Psoas muscle (tissue), 8 donors: ENCODE measurements around the gene DOCK8. TPM values are rescaled to one million over a fixed set of nuclear protein-coding genes. Genes with fewer than 3 reads are reported as not detected.
A peak's percentile ranks its signal among the peaks of the same experiment; 100 is the strongest.
"Not testable (repeated sequence)": the region's sequence is repeated elsewhere in the genome, so short reads cannot be mapped to it uniquely, and the experiment has no call there.

ENCODE experiments used
- ATAC-seq, 4 donors: fragments of 200-7000 bp; cut with Tn5 transposase; one replicate each; pipeline ENCODE4 v1.9.1; 2020; ENCODE audit warnings: moderate library complexity in 3 of 4, mild to moderate bottlenecking in 2 of 4
- DNase-seq, 2 donors: peaks; one replicate each; pipeline ENCODE4 v3.0.0-alpha.2; 2020
- H3K27ac ChIP-seq: fragments of 200-600 bp; one replicate; pipeline ENCODE4 v1.8.0; 2022
- H3K27me3 ChIP-seq, 3 donors: fragments of 200-600 bp in 1 of 3; one replicate each; pipeline versions ENCODE4 v1.6.1 to v1.8.0; 2013 to 2022; ENCODE audit warnings: low read length in 2 of 3, mild to moderate bottlenecking in 2 of 3, moderate library complexity in 1 of 3; ENCODE audit not compliant: insufficient read depth in 3 of 3
- H3K36me3 ChIP-seq, 2 donors: fragments of 200-600 bp in 1 of 2; one replicate each; pipeline versions ENCODE4 v1.6.1 to v1.8.0; 2013 to 2022; ENCODE audit warnings: low read depth in 1 of 2, mild to moderate bottlenecking in 1 of 2, moderate library complexity in 1 of 2; ENCODE audit not compliant: insufficient read depth in 1 of 2
- H3K4me1 ChIP-seq: fragments of 200-600 bp; one replicate; pipeline ENCODE4 v1.8.0; 2022
- H3K4me3 ChIP-seq: fragments of 200-600 bp; one replicate; pipeline ENCODE4 v1.8.0; 2022; ENCODE audit warnings: mild to moderate bottlenecking
- H3K9me3 ChIP-seq: fragments of 200-600 bp; one replicate; pipeline ENCODE4 v1.8.0; 2022
- WGBS, 3 donors: extraction: QIAGEN DNeasy Blood & Tissue Kit; methylation state at CpG; one replicate each; pipeline versions ENCODE4 v1.1.6 to v1.1.7; 2013; 5-methylcytosine and 5-hydroxymethylcytosine counted together
- intact Hi-C, 2 donors: fragments of 100-400 bp; cut with DNase I; formaldehyde crosslinking; loops; one replicate each; pipeline versions ENCODE4 v1.11.0 to v1.14.2; 2022
- polyA plus RNA-seq, 3 donors: library from polyadenylated mRNA; stranded (reverse); fragments of 200-250 nt; gene quantifications; one replicate each; pipeline ENCODE4 v1.2.3, GENCODE V29; 2013
- total RNA-seq, 4 donors: library from RNA; stranded (reverse); fragmentation: NEBNext Ultra II Directional in 2 of 4; extraction: Animal tissue kit (Norgen Biotek cat#: 25700) in 2 of 4; gene quantifications; one replicate each; pipeline versions ENCODE4 v1.2.1 to v1.2.4, GENCODE V29; 2021 to 2023
- TF ChIP-seq, protein P1 (sequence below): fragments of 200-600 bp; IDR thresholded peaks from one replicate; pipeline ENCODE4 v1.8.0; 2022; ENCODE audit warnings: antibody characterized with exemption
- donor health status: healthy with polysubstance abuse.
- donor health status: DM: no; HTN: no; CAD: no; lungs with moderate emphysema.
- donor health status: Bipolar disorder and iron deficiency.
- donor health status: healthy.
- donor health status: DM: yes; HTN: yes; CAD: no.
- donor health status: DM: no; HTN: no; CAD: no.
- donor health status: DM: no; HTN: no; CAD: no.
- donor health status: DM: yes; HTN: yes; CAD: no.

The DOCK8 gene
- total and polyA plus RNA-seq, 7 donors, result 0.32 to 2.8 (median 2.0) TPM

DNA sequence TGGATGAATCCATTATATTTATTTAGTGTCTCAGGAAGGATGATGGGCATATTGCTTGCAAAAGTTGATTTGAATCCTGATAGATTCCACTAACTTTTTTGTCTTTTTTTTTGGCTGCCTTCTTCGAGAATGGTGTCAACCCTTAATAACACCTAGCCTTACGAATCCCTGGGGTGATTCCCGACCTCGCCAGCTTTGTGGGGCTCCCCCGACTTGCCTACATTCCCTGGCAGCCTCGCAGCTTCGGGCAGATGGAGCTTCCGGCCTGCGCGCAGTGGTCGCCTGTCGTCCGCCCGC, 366 bp upstream of the DOCK8 start:
- ATAC-seq, result no peak
- DNase-seq, result no peak
- TF ChIP-seq, protein P1, sequence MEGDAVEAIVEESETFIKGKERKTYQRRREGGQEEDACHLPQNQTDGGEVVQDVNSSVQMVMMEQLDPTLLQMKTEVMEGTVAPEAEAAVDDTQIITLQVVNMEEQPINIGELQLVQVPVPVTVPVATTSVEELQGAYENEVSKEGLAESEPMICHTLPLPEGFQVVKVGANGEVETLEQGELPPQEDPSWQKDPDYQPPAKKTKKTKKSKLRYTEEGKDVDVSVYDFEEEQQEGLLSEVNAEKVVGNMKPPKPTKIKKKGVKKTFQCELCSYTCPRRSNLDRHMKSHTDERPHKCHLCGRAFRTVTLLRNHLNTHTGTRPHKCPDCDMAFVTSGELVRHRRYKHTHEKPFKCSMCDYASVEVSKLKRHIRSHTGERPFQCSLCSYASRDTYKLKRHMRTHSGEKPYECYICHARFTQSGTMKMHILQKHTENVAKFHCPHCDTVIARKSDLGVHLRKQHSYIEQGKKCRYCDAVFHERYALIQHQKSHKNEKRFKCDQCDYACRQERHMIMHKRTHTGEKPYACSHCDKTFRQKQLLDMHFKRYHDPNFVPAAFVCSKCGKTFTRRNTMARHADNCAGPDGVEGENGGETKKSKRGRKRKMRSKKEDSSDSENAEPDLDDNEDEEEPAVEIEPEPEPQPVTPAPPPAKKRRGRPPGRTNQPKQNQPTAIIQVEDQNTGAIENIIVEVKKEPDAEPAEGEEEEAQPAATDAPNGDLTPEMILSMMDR, result no peak
- Histone ChIP-seq H3K4me1 (no peaks in the 10 kb centered on the region), H3K4me3 (peak overlapping the region; percentile 72), H3K27ac (peak overlapping the region; percentile 50), H3K9me3 (no peaks in the 10 kb centered on the region), H3K27me3 (peaks cover 0 to 29% (median 0%) of the 10 kb centered on the region in 3 donors), H3K36me3 (no peaks in the 10 kb centered on the region)
- intact Hi-C loops, result no loop called here
- 3 to 6% (median 3%) methylated on average over 14 of the region's 14 CpGs for WGBS, 3 donors

DNA sequence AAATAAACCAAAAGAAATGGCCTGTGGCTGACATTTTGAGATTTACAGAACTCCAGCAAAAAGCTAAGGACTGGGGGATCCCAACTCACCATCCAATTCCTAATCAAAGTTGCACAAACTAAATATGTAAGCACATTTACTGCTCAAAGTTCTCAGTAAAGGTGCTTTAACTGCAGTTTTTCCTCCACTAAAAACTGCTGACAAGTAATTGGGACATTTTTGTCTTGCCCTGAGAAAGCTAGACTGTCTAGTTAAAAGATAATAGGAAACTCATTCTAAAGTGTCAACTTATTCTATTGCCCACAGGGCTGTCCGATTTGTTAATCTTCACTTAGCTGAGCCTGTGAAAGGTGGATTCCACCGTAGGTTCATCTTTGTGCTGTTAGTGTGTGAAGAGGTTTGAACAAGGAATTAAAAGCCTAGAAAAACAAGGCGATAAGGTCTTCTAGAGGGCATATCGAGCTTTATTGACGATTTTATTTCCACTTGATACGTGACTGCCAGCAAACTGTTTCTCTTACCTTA, 1.0 kb downstream of the DOCK8 start:
- Histone ChIP-seq H3K27me3 (peaks cover 0 to 29% (median 0%) of the 10 kb centered on the region in 3 donors), H3K27ac (peak overlapping the region; percentile 50), H3K4me1 (no peaks in the 10 kb centered on the region), H3K4me3 (peak overlapping the region; percentile 72), H3K9me3 (no peaks in the 10 kb centered on the region), H3K36me3 (no peaks in the 10 kb centered on the region)
- TF ChIP-seq, protein P1, result no peak
- 57 to 66% (median 58%) methylated on average over 6 of the region's 6 CpGs for WGBS, 3 donors
- DNase-seq (no peak), ATAC-seq (no peak)
- intact Hi-C loops, result no loop called here

DNA sequence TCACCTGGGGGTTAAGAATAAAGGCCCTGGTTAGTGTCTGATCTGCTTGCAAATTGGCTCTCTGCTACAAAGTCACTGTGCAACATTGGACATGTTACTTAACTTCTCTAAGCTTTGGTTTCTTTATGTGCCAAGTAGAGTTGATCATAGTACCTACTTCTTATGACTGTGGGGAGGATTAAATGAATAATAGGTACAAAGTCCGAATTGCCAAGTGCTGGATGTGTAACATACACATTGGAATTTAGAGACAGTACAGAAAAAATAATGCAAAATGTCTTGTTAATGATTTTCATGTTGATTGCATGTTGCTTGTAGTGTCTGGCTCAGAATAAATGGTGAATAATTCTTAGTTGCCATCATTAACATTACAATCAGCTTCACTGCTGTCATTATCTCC, 2.2 kb downstream of the DOCK8 start:
- Histone ChIP-seq H3K36me3 (no peaks in the 10 kb centered on the region), H3K4me3 (peak overlapping the region; percentile 72), H3K9me3 (no peaks in the 10 kb centered on the region), H3K4me1 (no peaks in the 10 kb centered on the region), H3K27me3 (peaks cover 0 to 29% (median 0%) of the 10 kb centered on the region in 3 donors), H3K27ac (no peak overlapping the region)
- ATAC-seq, result no peak
- DNase-seq, result no peak
- TF ChIP-seq, protein P1, result no peak
- intact Hi-C loops, result no loop called here
- 76 to 94% (median 78%) methylated on average over 1 of the region's 1 CpG for WGBS, 3 donors

DNA sequence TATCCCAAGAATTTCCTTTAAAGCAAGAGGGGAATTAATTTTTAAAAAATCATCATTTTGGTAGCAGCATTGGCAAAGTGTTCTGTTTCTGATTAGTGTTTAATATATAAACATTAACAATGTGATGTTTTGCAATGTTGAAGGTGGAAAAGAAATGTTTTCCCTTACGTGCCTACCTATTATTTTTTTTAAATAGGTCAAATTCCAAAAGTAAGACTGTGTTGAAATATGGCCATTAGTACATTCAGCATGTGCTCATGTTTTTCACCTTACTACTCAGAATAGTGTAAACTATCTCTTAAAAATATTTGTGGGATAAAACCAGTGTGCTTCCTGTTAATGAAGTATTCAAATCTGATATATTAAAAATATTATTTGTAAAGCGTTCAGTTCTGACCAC, 3.3 kb downstream of the DOCK8 start:
- Histone ChIP-seq H3K27me3 (peaks cover 0 to 29% (median 0%) of the 10 kb centered on the region in 3 donors), H3K27ac (no peak overlapping the region), H3K4me1 (no peaks in the 10 kb centered on the region), H3K36me3 (no peaks in the 10 kb centered on the region), H3K4me3 (no peak overlapping the region), H3K9me3 (no peaks in the 10 kb centered on the region)
- no peak for ATAC-seq
- 78 to 92% (median 79%) methylated on average over 2 of the region's 2 CpGs for WGBS, 3 donors
- intact Hi-C loops, result no loop called here
- TF ChIP-seq, protein P1, result no peak
- DNase-seq, result no peak

DNA sequence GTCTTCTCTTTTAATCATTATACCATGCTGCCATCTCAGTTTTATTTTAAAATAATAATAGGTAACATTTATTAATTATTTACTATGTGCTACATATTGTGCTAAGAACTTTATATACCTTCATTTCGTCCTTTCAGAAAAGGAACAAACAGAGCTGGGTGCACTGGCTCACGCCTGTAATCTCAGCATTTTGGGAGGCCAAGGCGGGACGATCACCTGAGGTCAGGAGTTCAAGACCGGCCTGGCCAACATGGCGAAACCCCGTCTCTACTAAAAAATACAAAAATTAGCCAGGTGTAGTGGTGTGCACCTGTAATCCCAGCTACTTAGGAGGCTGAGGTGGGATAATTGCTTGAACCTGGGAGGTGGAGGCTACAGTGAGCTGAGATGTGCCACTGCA, 4.4 kb downstream of the DOCK8 start:
- H3K27me3 ChIP-seq, result peaks cover 0 to 24% (median 0%) of the 10 kb centered on the region in 3 donors
- H3K27ac ChIP-seq, H3K9me3 ChIP-seq, DNase-seq, H3K36me3 ChIP-seq, intact Hi-C loops, H3K4me1 ChIP-seq, ATAC-seq, H3K4me3 ChIP-seq: not testable (repeated sequence)
- WGBS, 3 donors, result 96 to 97% (median 96%) methylated on average over 7 of the region's 7 CpGs
